Liver (tissue), 3 donors: ENCODE measurements around the gene TRIM72.
"Not testable (repeated sequence)": the region's sequence is repeated elsewhere in the genome, so short reads cannot be mapped to it uniquely, and the experiment has no call there.

Source experiments
- ATF3 ChIP-seq: IDR thresholded peaks from 2 replicates; pipeline ENCODE4 v1.6.1; 2016; ENCODE audit warnings: antibody characterized with exemption
- CTCF ChIP-seq: fragments of 150-350 bp; IDR thresholded peaks from 2 replicates; pipeline ENCODE4 v1.5.1; 2017; ENCODE audit warnings: improper control_type of control experiment, low read depth, low read length; ENCODE audit not compliant: missing input control
- EGR1 ChIP-seq, 2 donors: IDR thresholded peaks; 2 replicates each; pipeline ENCODE4 v1.6.1; 2016 to 2018; ENCODE audit warnings: antibody characterized with exemption in 2 of 2, low read depth in 2 of 2
- GABPA ChIP-seq, 2 donors: IDR thresholded peaks in 1 of 2; conservative IDR thresholded peaks in 1 of 2; 2 replicates each; pipeline ENCODE4 v1.6.1; 2016; ENCODE audit warnings: antibody characterized with exemption in 2 of 2, mild to moderate bottlenecking in 1 of 2, moderate library complexity in 1 of 2
- HNF4G ChIP-seq: IDR thresholded peaks from 2 replicates; pipeline ENCODE4 v1.6.1; 2016; ENCODE audit warnings: antibody characterized with exemption
- JUND ChIP-seq, 2 donors: IDR thresholded peaks; 2 replicates each; pipeline ENCODE4 v1.6.1; 2016; ENCODE audit warnings: antibody characterized with exemption in 2 of 2
- MAX ChIP-seq: IDR thresholded peaks from 2 replicates; pipeline ENCODE4 v1.6.1; 2016; ENCODE audit warnings: antibody characterized with exemption
- RAD21 ChIP-seq, 2 donors: IDR thresholded peaks; 2 replicates each; pipeline ENCODE4 v1.6.1; 2016; ENCODE audit warnings: antibody characterized with exemption in 2 of 2, mild to moderate bottlenecking in 2 of 2
- REST ChIP-seq: IDR thresholded peaks from 2 replicates; pipeline ENCODE4 v1.6.1; 2016; ENCODE audit warnings: antibody characterized with exemption, mild to moderate bottlenecking
- SP1 ChIP-seq: IDR thresholded peaks from 2 replicates; pipeline ENCODE4 v1.6.1; 2018; ENCODE audit warnings: antibody characterized with exemption, mild to moderate bottlenecking
- YY1 ChIP-seq: IDR thresholded peaks from 2 replicates; pipeline ENCODE4 v1.6.1; 2016; ENCODE audit warnings: antibody characterized with exemption, mild to moderate bottlenecking
- ZBTB33 ChIP-seq: IDR thresholded peaks from 2 replicates; pipeline ENCODE4 v1.6.1; 2016; ENCODE audit warnings: antibody characterized with exemption
- donor health status: healthy.
- donor health status: healthy.

GRCh38 chr16:31278853-31279252, 64.9 kb downstream of the TRIM72 start:
- TF ChIP-seq REST; CTCF; ZBTB33; RAD21 (IDR thresholded peaks at IDR 0.05); SP1; JUND (IDR thresholded peaks at IDR 0.05); ATF3; HNF4G; MAX; YY1; EGR1 (IDR thresholded peaks at IDR 0.05; ENCODE audit: low read depth in 2 of 2); GABPA (IDR thresholded peaks at IDR 0.05 in 1 of 2, conservative IDR thresholded peaks at IDR 0.05 in 1 of 2): not testable (repeated sequence)
